NCI-H2029 treated with DMSO at 0.1 percent for 48 hours (cell line): ENCODE results near the gene SS18L1.

ENCODE experiments used
- DNase-seq: peaks from one replicate; lab custom pipeline; 2025; lab: John Stamatoyannopoulos, UW

The SS18L1 gene

GRCh38 chr20:62212299-62212698 lies 68.7 kb downstream of the SS18L1 start:
- DNase-seq = no peak

DNA sequence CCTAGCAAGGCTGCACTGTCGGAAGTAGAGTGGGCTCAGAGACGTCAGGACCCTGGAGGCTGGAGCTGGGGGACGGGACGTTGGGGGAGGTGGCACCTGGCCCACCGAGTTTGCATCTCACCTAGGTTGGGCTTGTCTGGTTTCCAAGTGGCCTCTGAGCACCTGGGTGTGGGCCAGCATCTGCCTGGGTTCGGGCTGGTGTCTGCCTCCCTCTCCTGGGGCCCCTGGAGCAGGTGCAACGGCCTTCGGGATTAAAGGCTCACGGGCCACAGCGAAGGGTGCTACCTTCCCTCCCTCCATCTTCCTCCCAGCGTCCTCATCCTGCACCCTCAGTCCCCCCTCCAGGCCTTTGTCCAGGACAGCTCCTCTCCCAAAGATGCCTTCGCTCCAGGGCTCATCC lies 70.5 kb downstream of the SS18L1 start:
- DNase-seq = no peak

DNA sequence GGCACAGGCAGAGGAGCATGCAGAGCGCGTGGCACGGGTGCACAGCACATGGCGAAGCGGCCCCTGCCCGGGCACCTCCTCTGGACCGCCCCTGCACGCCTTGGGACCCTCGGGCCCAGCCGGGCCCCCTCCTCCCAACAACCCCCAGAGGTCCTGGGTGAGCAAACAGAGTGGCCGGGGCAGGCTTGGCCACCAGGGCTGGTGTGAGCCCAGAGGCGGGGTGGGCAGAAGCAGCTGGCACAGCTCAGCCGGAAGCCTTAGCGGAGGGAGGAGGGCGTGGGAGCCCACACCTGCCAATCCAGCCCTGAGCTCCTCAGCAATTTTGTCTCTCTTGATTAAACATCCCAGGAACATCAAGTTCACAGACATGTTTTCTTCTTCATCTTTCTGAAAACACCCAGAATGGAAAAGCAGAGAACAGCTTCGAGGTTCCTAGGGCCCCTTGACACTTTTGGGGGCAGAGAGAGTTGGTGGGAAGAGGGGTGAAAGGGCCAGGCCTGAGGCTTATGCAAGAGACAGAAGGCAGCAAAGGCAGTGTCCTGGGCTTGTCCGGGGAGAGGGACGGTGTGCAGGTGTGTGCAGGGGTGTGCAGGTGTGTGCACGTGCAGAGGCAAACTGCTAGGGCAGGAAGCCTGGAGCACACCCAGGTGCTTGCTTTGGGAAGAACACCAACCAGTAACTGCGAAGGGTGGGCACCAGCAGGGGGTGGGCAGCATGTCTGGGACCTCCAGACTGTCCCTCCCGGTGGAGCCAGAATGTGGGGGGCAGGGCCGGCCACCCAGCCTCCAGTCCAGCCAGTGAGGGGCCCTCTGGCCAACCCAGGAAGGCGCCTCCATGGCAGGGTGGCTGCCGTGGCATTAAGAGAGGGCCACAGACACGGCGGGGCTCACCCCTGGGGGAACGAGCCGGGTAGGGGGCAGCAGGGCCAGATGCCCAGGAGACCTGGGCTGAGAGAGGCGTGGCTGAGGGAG lies 71.7 kb downstream of the SS18L1 start:
- no peak for DNase-seq

DNA sequence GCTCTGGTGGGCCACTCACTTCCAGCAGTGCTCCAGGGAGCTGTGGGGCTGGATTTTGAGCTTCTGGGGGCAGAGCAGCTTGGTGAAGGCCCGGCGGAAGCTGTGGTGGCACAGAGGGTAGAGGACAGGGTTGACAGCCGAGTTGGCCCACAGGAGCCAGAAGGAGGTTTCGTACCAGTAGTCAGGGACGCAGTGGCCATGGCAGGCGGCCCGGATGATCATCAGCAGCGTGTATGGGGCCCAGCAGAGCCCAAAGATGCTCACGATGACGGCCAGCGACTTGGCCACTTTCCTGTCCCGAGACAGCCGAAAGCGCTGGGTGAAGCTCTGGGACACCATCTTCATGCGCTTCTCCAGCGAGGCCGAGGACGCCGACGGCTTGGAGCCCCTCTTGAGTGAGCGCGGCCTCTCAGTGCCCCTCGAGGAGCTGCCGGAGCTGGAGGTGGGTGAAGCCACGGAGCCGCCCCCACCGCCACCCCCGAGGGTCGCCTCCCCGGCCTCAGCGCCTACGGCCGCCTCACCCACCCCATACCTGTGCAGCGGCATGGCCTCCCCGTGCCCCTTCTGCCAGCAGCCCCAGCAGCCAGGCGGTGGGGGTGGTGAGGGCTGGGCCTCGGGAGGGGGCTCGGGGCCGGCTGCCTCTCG lies 72.5 kb downstream of the SS18L1 start:
- DNase-seq = no peak

DNA sequence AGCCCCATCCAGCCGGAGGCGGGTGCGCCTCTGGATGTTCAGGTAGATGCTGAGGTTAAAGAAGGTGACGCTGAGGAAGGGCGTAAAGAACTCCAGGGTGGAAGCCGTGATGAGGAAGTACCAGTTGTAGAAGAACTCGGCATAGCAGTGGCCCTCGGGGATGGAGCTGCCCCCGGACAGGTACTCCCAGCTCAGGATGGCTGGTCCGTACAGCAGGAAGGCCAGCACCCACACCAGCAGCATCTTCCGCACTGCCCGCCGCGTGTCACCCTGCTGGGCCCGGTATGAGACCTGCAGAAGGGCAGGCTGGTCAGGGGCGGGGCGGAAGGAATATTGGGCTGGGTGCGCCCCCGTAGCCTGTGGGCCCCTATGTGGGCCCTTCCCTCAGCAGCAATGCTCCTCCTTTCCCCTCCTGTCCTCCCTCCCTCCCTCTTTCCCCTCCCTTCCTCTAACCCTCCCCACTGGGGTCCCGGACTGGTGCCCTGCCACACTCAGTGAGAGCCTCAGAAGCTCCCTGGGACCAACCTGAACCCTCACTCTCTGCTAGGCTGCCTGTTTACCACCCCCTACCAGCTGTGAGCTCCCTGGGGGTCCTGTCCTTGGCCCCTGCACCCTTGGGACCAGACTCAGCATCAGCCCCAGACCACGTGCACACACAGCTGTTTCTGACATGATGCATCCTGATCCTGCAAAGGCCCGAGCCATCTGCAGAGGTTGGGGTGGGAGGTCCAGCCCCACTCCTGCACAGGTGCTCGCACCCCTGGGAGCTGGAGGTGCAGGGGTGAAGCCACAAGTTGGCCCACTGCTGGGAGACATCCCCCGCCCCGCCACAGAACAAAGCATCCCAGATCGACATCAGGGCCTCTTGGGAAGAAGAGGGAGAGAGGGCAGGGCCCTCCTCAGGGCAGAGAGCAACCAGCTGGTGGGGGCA lies 73.3 kb downstream of the SS18L1 start:
- no peak for DNase-seq

- no peak for DNase-seq
Measured at GRCh38 chr20:62217913-62218773, 74.6 kb downstream of the SS18L1 start.

DNA sequence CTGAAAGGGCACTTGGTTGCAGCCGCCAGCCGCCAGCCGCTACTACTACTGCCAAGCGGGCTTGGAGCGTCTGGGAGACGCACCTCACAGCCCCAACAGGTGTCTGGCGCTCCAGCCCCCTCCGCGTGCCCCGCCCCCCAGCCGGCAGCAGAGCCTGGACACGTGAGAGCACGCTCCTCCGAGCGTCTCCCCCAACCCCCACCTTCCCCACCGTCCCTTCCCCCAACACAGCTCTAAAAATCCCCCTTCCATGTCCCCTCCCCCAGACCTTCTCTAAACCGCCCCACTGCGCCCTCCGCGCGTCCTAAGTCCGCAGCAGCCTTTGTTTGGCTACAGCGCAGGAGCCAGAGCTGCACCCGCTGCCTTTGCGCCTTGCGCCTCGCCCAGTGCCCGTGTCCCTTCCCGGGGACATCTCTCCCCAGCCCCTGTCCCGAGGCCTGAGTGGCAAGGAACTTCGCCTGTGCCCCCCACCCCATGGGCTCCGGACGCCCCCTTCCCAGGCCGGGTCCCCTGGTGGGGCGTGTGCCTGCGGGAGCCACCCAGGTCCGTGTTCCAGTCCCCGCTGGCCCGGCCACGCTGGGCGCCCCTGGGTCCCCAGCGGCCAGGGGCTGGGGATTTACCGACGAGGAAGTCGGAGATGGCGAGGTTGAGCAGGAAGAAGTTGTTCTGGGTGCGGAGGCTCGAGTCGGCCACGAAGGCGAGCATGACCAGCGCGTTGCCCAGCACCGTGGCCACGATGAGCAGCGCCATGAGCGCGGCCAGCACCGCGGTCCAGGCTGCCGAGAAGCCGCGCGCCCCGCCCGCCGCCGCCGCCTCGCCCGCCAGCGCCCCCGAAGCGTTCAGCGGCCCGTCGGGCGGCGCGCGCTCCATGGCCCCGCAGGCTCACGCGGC lies 75.8 kb downstream of the SS18L1 start:
- no peak for DNase-seq

DNA sequence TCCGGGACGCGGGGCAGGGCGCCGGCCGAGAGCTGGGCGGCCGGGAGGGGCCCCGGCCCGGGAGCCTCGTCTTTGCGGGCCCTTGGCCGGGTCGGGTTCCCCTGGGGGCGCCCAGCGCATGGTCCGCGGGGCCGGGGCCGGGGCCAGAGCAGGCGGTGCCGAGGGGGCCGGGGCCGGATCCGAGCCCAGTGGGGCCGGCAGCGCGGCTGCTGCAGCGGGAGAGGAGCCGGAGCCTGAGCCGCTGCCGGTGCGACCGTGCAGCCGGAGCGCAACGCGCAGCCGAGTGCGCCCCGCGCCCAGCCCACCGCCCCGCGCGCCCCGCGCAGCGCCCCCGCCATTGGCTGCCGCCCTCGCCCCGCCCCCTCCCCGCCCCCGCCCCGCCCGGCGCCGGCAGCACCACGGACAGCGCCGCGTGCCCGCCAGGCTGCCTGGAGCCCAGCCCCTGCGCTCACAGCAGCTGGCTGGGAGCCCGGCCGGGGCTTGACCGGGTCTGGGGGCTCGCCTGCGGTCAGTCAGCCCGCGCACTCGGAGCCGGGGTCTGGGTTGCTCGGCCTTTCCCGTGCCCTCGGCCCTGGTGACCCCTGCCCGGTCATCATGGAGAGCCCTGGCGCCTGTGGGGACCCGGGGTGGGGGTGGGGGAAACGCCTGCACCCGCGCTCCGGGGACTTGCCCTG lies 76.6 kb downstream of the SS18L1 start, which contains the start of gene HRH3:
HRH3 (minus strand) TSS at position 287 of the 674 bp plus-strand sequence. CDS start 308 bp downstream, outside the sequence.
- no peak for DNase-seq

GRCh38 chr20:62220666-62221568 lies 77.3 kb downstream of the SS18L1 start:
- DNase-seq = no peak

DNA sequence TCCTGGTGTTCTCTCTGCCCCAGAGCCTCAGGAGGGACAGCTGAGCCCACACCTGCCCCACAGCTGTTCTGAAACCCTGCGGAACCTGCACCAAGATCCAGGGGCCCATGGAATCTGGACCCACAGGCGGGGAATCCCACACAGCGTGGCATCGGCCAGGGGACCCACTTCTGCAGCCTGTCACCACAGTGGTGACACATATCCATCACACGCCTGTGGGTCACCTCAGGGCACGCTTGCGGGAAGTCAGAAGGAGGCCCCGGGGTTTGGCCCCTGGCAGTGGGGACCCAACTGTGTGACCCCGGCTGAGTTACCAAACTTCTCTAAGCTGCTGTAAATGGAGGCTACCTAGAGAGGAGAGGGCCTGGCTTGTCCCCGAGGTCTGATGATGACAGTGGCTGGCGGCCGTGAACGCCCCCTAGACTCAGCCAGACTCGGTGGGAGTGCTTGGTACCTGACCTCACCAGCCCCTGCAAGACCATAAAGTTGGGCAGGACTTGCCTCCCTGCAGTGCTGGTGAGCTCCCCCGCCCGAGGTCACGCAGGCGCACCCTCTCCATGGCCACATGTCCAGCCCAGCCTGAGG lies 78.8 kb downstream of the SS18L1 start:
- DNase-seq = no peak

DNA sequence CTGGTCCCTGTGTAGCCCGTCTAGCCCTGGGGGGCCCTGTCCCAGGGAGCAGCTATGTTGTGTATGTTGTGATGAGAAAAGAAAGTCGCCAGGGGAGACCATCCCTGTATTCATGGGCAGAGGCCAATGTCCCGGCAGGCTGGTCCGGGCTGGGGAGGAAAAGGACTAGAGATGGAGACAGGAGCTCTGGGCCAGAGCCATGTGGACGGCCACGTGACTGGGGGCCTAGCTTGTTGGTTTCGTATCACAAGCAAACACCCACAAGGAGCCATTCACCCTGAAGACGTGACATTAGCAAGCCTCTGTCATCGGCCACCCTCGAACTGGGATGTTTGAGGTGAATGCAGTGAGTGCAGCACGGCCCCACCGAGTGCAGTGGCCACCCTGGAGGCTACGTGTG lies 79.4 kb downstream of the SS18L1 start:
- no peak for DNase-seq

DNA sequence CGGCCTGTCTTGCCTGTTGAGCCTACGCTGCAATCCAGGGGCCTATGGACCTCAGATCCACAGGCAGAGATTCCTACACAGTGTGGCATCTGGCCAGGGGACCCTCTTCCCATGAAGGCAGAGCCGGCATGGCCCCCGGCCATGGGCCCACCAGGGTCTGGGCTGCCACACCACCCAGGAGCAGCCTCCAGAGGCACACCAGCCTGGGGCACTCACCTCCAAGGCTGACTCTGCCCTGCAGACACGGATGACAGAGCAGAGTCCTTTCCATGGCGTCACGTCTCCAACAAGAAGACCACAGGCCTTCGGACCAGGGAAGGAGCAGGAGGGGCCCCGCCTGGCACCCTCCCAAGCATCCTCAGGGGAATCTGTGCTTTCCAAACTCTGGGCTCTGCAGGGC lies 80.0 kb downstream of the SS18L1 start:
- DNase-seq = no peak

GRCh38 chr20:62224113-62224855 lies 80.7 kb downstream of the SS18L1 start:
- no peak for DNase-seq

- DNase-seq = no peak
Measured at GRCh38 chr20:62225026-62225425, 81.5 kb downstream of the SS18L1 start.

GRCh38 chr20:62225820-62226635 lies 82.5 kb downstream of the SS18L1 start:
- DNase-seq = no peak
